ENCODE measurements around the gene CUBN. TPM values are rescaled to one million over a fixed set of nuclear protein-coding genes. Genes with fewer than 3 reads are reported as not detected.

Gene CUBN
- total RNA-seq, 1 donor from 2014 or later = 0.77 TPM

GRCh38 chr10:16910793-16911164 lies 218.8 kb downstream of the CUBN start:
- intact Hi-C loops (cut with micrococcal nuclease) = no loop called here
- ATAC-seq (no peak), DNase-seq (no peak)

- intact Hi-C loops (cut with micrococcal nuclease) = no loop called here
- ATAC-seq = no peak
Measured at GRCh38 chr10:16909961-16910792, 219.4 kb downstream of the CUBN start.

GRCh38 chr10:16909271-16909767 lies 220.3 kb downstream of the CUBN start:
- intact Hi-C loops (cut with micrococcal nuclease) = no loop called here
- no peak for DNase-seq
- no peak for ATAC-seq

More at GRCh38 chr10:16909961-16910792, 219.4 kb downstream of the CUBN start:
- DNase-seq = no peak

GRCh38 chr10:16907687-16908086 lies 221.9 kb downstream of the CUBN start:
- ATAC-seq = no peak
- DNase-seq = no peak
- intact Hi-C loops (cut with micrococcal nuclease) = no loop called here

- peak; percentile 93 for ATAC-seq
- DNase-seq = no peak
- intact Hi-C loops (cut with micrococcal nuclease) = no loop called here
Measured at GRCh38 chr10:16905320-16905719, 224.3 kb downstream of the CUBN start.

- ATAC-seq (peak; percentile 91), DNase-seq (no peak)
- intact Hi-C loops (cut with micrococcal nuclease) = no loop called here
Measured at GRCh38 chr10:16904639-16905061, 225.0 kb downstream of the CUBN start.

GRCh38 chr10:16904049-16904448 lies 225.6 kb downstream of the CUBN start:
- no peak for DNase-seq
- no peak for ATAC-seq
- intact Hi-C loops (cut with micrococcal nuclease) = no loop called here

- DNase-seq (no peak), ATAC-seq (no peak)
- intact Hi-C loops (cut with micrococcal nuclease) = no loop called here
Measured at GRCh38 chr10:16902606-16903005, 227.0 kb downstream of the CUBN start.

GRCh38 chr10:16901106-16901505 lies 228.5 kb downstream of the CUBN start:
- intact Hi-C loops (cut with micrococcal nuclease) = no loop called here
- ATAC-seq = no peak
- no peak for DNase-seq

- ATAC-seq = no peak
- DNase-seq = no peak
- intact Hi-C loops (cut with micrococcal nuclease) = no loop called here
Measured at GRCh38 chr10:16896993-16897392, 232.6 kb downstream of the CUBN start.

- ATAC-seq = no peak
- intact Hi-C loops (cut with micrococcal nuclease) = loop anchor here (5.0 kb wide), 1 partner anchor 337 kb away; no protein-coding TSS in a partner anchor
- DNase-seq = no peak
Measured at GRCh38 chr10:16894821-16895220, 234.8 kb downstream of the CUBN start.

- ATAC-seq (no peak), DNase-seq (no peak)
- intact Hi-C loops (cut with micrococcal nuclease) = loop anchor here (5.0 kb wide), 1 partner anchor 339 kb away; no protein-coding TSS in a partner anchor
Measured at GRCh38 chr10:16893664-16894063, 235.9 kb downstream of the CUBN start.

- DNase-seq (peak; percentile 72), ATAC-seq (peak; percentile 98)
- intact Hi-C loops (cut with micrococcal nuclease) = loop anchor here (5.0 kb wide), 1 partner anchor 341 kb away; no protein-coding TSS in a partner anchor
Measured at GRCh38 chr10:16891375-16892313, 238.0 kb downstream of the CUBN start.

GRCh38 chr10:16890691-16891090 lies 238.9 kb downstream of the CUBN start:
- intact Hi-C loops (cut with micrococcal nuclease) = loop anchor here (5.0 kb wide), 1 partner anchor 342 kb away; no protein-coding TSS in a partner anchor
- no peak for DNase-seq
- no peak for ATAC-seq

GRCh38 chr10:16887565-16887964 lies 242.0 kb downstream of the CUBN start:
- intact Hi-C loops (cut with micrococcal nuclease) = no loop called here
- ATAC-seq (no peak), DNase-seq (no peak)

GRCh38 chr10:16886031-16886430 lies 243.6 kb downstream of the CUBN start:
- ATAC-seq = no peak
- intact Hi-C loops (cut with micrococcal nuclease) = no loop called here
- no peak for DNase-seq

- intact Hi-C loops (cut with micrococcal nuclease) = no loop called here
- ATAC-seq = no peak
- DNase-seq = no peak
Measured at GRCh38 chr10:16884497-16884896, 245.1 kb downstream of the CUBN start.

- no peak for DNase-seq
Measured at GRCh38 chr10:16883084-16883483, 246.5 kb downstream of the CUBN start.

GRCh38 chr10:16870331-16870730 lies 259.3 kb downstream of the CUBN start:
- DNase-seq (no peak), ATAC-seq (no peak)
- intact Hi-C loops (cut with micrococcal nuclease) = no loop called here

More at GRCh38 chr10:16883084-16883483, 246.5 kb downstream of the CUBN start:
- no peak for ATAC-seq
- intact Hi-C loops (cut with micrococcal nuclease) = no loop called here

GRCh38 chr10:16867990-16868389 lies 261.6 kb downstream of the CUBN start:
- intact Hi-C loops (cut with micrococcal nuclease) = no loop called here

More at GRCh38 chr10:16867990-16868389, 261.6 kb downstream of the CUBN start:
- ATAC-seq (no peak), DNase-seq (no peak)
